GM19351 (cell line): ENCODE data around the gene GAL3ST2.
"Not testable (repeated sequence)": the region's sequence is repeated elsewhere in the genome, so short reads cannot be mapped to it uniquely, and the experiment has no call there.

Experiments
- ATAC-seq: cut with Tn5 transposase; IDR thresholded peaks from one replicate; pipeline ENCODE4 v1.9.1; 2021; ENCODE audit warnings: mild to moderate bottlenecking, moderate library complexity; ENCODE audit not compliant: unreplicated experiment

GAL3ST2 gene

GRCh38 chr2:241817821-241818215 is 41.2 kb downstream of the GAL3ST2 start:
- not testable (repeated sequence) for ATAC-seq

GRCh38 chr2:241818229-241818942 is 41.8 kb downstream of the GAL3ST2 start:
- no peak for ATAC-seq

- ATAC-seq, result no peak
These were observed 42.3 kb downstream of the GAL3ST2 start for GRCh38 chr2:241818943-241819270.

GRCh38 chr2:241819947-241820624 is 43.5 kb downstream of the GAL3ST2 start:
- not testable (repeated sequence) for ATAC-seq

GRCh38 chr2:241820625-241821384 is 44.2 kb downstream of the GAL3ST2 start:
- ATAC-seq, result no peak

- no peak for ATAC-seq
These were observed 45.0 kb downstream of the GAL3ST2 start for GRCh38 chr2:241821460-241822263.

GRCh38 chr2:241822264-241822623 is 45.6 kb downstream of the GAL3ST2 start:
- ATAC-seq, result no peak

GRCh38 chr2:241823531-241824437 is 47.2 kb downstream of the GAL3ST2 start:
- not testable (repeated sequence) for ATAC-seq

- ATAC-seq, result no peak
These were observed 50.8 kb downstream of the GAL3ST2 start for GRCh38 chr2:241827394-241827793.

- ATAC-seq, result no peak
These were observed 56.6 kb downstream of the GAL3ST2 start for GRCh38 chr2:241833101-241833663.

GRCh38 chr2:241833756-241834526 is 57.3 kb downstream of the GAL3ST2 start:
- ATAC-seq, result not testable (repeated sequence)

- no peak for ATAC-seq
These were observed 58.0 kb downstream of the GAL3ST2 start for GRCh38 chr2:241834527-241835210.

- ATAC-seq, result no peak
These were observed 59.0 kb downstream of the GAL3ST2 start for GRCh38 chr2:241835611-241836010.

GRCh38 chr2:241836292-241836691 is 59.7 kb downstream of the GAL3ST2 start:
- ATAC-seq, result no peak

GRCh38 chr2:241837197-241837965 is 60.8 kb downstream of the GAL3ST2 start:
- no peak for ATAC-seq

- ATAC-seq, result no peak
These were observed 64.8 kb downstream of the GAL3ST2 start for GRCh38 chr2:241841181-241842066.

GRCh38 chr2:241842067-241842415 is 65.4 kb downstream of the GAL3ST2 start:
- ATAC-seq, result no peak
